Measurements from ENCODE around the gene MAP2K1. TPM values are rescaled to one million over a fixed set of nuclear protein-coding genes. Genes with fewer than 3 reads are reported as not detected.

MAP2K1 gene
- total and polyA plus RNA-seq, 2 of the 4 experiments (the other 2 are of a cell fraction) = 34.7 to 37.8 TPM

DNA sequence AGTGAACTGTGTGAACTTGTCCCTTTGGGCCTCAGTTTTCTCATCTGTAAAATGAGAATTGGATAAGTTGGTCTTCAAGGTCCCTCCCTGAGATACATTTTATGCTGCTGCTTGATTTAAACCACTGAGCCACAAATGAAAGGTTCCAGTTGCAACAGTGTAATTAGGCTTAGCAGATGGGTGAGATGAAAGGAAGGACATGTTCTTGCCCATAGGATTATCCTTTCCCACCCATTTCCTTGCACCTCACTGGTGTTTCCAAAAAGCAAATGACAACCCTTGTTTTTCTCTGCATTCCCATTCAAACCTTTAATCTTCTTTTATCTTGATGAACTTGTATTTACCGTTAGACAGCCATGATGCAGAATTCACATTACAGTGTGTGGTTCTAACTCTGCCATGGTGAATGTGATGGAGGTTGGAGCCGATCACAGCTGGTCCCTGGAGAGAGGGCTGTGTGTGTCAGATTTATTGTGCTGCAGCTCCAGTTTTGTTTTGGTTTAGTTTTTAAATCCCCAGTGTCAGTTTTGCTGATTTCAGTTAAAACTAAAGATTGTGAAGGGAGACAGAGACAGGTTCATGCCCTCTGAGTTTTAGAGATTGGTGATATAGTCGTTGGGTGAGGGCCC is 44.0 kb downstream of the MAP2K1 start:
- ChIA-PET POLR2A (ENCODE audit: unreplicated experiment) (no interaction called here), CTCF (no interaction called here)
- Histone ChIP-seq H3K14ac (replicated peaks; ENCODE audit: low read depth, low read length) (no peak overlapping the region), H2BK120ac (ENCODE audit: low read depth, low read length) (no peak overlapping the region), H2AK5ac (ENCODE audit: low read depth, low read length) (no peak overlapping the region), H3K9ac (ENCODE audit: low read depth, low read length) (no peak overlapping the region), H3K27ac (ENCODE audit: insufficient read depth, low read length) (no peak overlapping the region), H3K23ac (ENCODE audit: low read depth, low read length) (no peak overlapping the region), H3K36me3 (ENCODE audit: control insufficient read depth, insufficient read depth, low read length) (no peaks in the 10 kb centered on the region), H3K9me3 (ENCODE audit: control insufficient read depth, insufficient read depth, low read length) (no peaks in the 10 kb centered on the region), H4K91ac (ENCODE audit: insufficient read depth, low read depth, low read length) (no peak overlapping the region), H2BK15ac (ENCODE audit: low read depth, low read length) (no peak overlapping the region), H2BK5ac (ENCODE audit: low read depth, low read length, poor library complexity, severe bottlenecking) (no peak overlapping the region), H3K9me1 (ENCODE audit: insufficient read depth, low read length) (peaks cover 6% of the 10 kb centered on the region), H2BK20ac (ENCODE audit: low read depth, low read length) (no peak overlapping the region), H2AK9ac (replicated peaks; ENCODE audit: low read depth, low read length, poor library complexity) (no peak overlapping the region), H3K4me1 (ENCODE audit: control insufficient read depth, insufficient read depth, low read length) (no peaks in the 10 kb centered on the region), H3K79me1 (ENCODE audit: low read depth in 1 of 2, low read length in 2 of 2) (peaks cover 47 to 71% of the 10 kb centered on the region in 2 experiments), H3K56ac (ENCODE audit: extremely low read depth, insufficient read depth, low read length) (no peak overlapping the region), H3K4ac (ENCODE audit: low read depth, low read length) (no peak overlapping the region), H3K4me3 (ENCODE audit: insufficient read depth, low read depth, low read length) (no peak overlapping the region), H4K20me1 (ENCODE audit: insufficient read depth, low read length) (peaks cover 50% of the 10 kb centered on the region), H2AFZ (replicated peaks; ENCODE audit: low read length, poor library complexity) (no peak overlapping the region), H3K4me2 (ENCODE audit: low read depth, low read length) (no peak overlapping the region), H3K27me3 (ENCODE audit: control insufficient read depth, insufficient read depth, low read length) (no peaks in the 10 kb centered on the region), H4K8ac (ENCODE audit: low read depth in 2 of 2, low read length in 2 of 2) (no peak overlapping the region), H3K18ac (ENCODE audit: low read depth, low read length) (no peak overlapping the region), H4K5ac (ENCODE audit: low read depth, low read length) (no peak overlapping the region)
- dilution Hi-C loops (cut with HindIII; ENCODE audit: low sequenced_read_pairs, unreplicated experiment) = no loop called here
- no CpG with 5 or more reads among the region's 3 CpGs for WGBS, 2 experiments (ENCODE audit: extremely low coverage in 2 of 2, insufficient read length in 1 of 2)
- in situ Hi-C loops (cut with MboI; ENCODE audit: low sequenced_read_pairs) = no loop called here
- ATAC-seq (ENCODE audit: low read depth) = no peak
- intact Hi-C loops (cut with micrococcal nuclease) = no loop called here
- TF ChIP-seq RCOR1 (IDR thresholded peaks at IDR 0.05; ENCODE audit: insufficient replicate concordance, low read length) (no peak), RAD21 (IDR thresholded peaks at IDR 0.05; ENCODE audit: low read length) (no peak), CHD1 (IDR thresholded peaks at IDR 0.05; ENCODE audit: low read depth, low read length) (no peak), MAFK (IDR thresholded peaks at IDR 0.05; ENCODE audit: low read depth, low read length) (no peak), BHLHE40 (IDR thresholded peaks at IDR 0.05; ENCODE audit: low read depth, low read length) (no peak)
- no TSS peak for BruUV-seq (replicated peaks)
- no peak for DNase-seq

All from IMR-90 (cell line).